Tibial artery (tissue), 4 donors: ENCODE data around the gene PGAM5.
"Not testable (repeated sequence)": the region's sequence is repeated elsewhere in the genome, so short reads cannot be mapped to it uniquely, and the experiment has no call there.

ENCODE experiments used
- DNase-seq, 2 donors: peaks; one replicate each; pipeline ENCODE4 v3.0.0-alpha.2; 2019
- H3K27ac ChIP-seq, 2 donors: fragments of 200-600 bp; sonication (generic) in 1 of 2; 1 replicate in 1 of 2; 2 replicates in 1 of 2; pipeline ENCODE4 v1.5.1; 2018 to 2019; ENCODE audit warnings: mild to moderate bottlenecking in 1 of 2
- H3K27me3 ChIP-seq, 2 donors: fragments of 200-600 bp; sonication (generic) in 1 of 2; one replicate each; pipeline versions ENCODE4 v1.5.1 to v1.6.0; 2016 to 2019
- H3K36me3 ChIP-seq, 3 donors: fragments of 200-600 bp; sonication (generic) in 2 of 3; one replicate each; pipeline ENCODE4 v1.5.1; 2016 to 2019; ENCODE audit warnings: mild to moderate bottlenecking in 2 of 3
- H3K4me1 ChIP-seq, 4 donors: fragments of 200-600 bp; sonication (generic) in 2 of 4; 1 replicate in 3 of 4; 2 replicates in 1 of 4; pipeline ENCODE4 v1.5.1; 2016 to 2019
- H3K4me3 ChIP-seq, 2 donors: fragments of 200-600 bp; sonication (generic) in 1 of 2; 1 replicate in 1 of 2; 2 replicates in 1 of 2; pipeline ENCODE4 v1.5.1; 2018 to 2019; ENCODE audit warnings: mild to moderate bottlenecking in 2 of 2
- H3K9me3 ChIP-seq, 3 donors: fragments of 200-600 bp; sonication (generic) in 1 of 3; one replicate each; pipeline ENCODE4 v1.5.1; 2016 to 2019
- CTCF ChIP-seq, 2 experiments: fragments of 200-600 bp in 1 of 2; fragments of 450-650 bp in 1 of 2; IDR thresholded peaks; one replicate each; pipeline ENCODE4 v1.5.1; 2017 to 2019; ENCODE audit warnings: antibody characterized with exemption in 2 of 2, mild to moderate bottlenecking in 1 of 2, moderate library complexity in 1 of 2
- intact Hi-C: fragments of 100-400 bp; cut with DNase I; formaldehyde crosslinking; loops from one replicate; pipeline ENCODE4 v1.15.0; 2023; ENCODE audit warnings: low total_unique reads

PGAM5 gene

DNA sequence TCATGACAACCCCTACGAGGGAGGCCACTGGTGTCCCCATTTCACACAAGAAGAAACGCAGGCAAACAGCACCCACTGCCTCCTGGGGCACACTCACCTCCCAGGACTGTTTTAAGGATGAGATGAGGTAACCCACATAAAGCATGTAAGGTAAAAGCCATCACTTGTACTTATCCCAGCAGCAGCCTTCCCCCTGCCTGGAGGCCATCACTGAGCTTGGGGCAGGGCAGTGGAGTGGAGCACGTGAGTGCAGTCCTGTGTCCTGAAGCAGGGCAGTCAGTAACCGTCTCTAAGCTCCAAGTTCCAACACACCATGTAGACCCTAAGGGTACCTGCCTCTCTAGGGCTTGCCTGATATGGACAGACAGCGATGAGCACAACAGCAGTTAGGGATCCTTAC, 25.2 kb upstream of the PGAM5 start:
- no peak for DNase-seq
- H3K36me3 ChIP-seq: peaks cover 0 to 7% (median 0%) of the 10 kb centered on the region in 3 donors
- no peak for TF ChIP-seq CTCF (IDR thresholded peaks at IDR 0.05)
- H3K4me3 ChIP-seq: no peak overlapping the region
- no peaks in the 10 kb centered on the region for H3K9me3 ChIP-seq
- no peaks in the 10 kb centered on the region for H3K27me3 ChIP-seq
- intact Hi-C loops: loop anchor here (10.0 kb wide), 1 partner anchor 139 kb away; the partner anchor contains the start of gene GOLGA3
- H3K27ac ChIP-seq: no peak overlapping the region
- peaks cover 0 to 26% (median 14%) of the 10 kb centered on the region in 4 donors for H3K4me1 ChIP-seq

GRCh38 chr12:132686825-132687210, 23.8 kb upstream of the PGAM5 start:
- H3K27me3 ChIP-seq: no peaks in the 10 kb centered on the region
- peaks cover 0 to 26% (median 14%) of the 10 kb centered on the region in 4 donors for H3K4me1 ChIP-seq
- no peaks in the 10 kb centered on the region for H3K9me3 ChIP-seq
- intact Hi-C loops: loop anchor here (2.0 to 10.0 kb wide), 2 partner anchors 24 to 138 kb away; partner anchors contain the start of genes GOLGA3 and PGAM5
- H3K36me3 ChIP-seq: peaks cover 0 to 10% (median 0%) of the 10 kb centered on the region in 3 donors
- peak overlapping the region; percentile 93 to 95 for H3K4me3 ChIP-seq
- TF ChIP-seq CTCF (IDR thresholded peaks at IDR 0.05): no peak
- peak overlapping the region; percentile 79 to 81 for H3K27ac ChIP-seq
- no peak for DNase-seq

- Histone ChIP-seq H3K36me3 (peaks cover 0 to 10% (median 0%) of the 10 kb centered on the region in 3 donors), H3K4me1 (peaks cover 0 to 26% (median 14%) of the 10 kb centered on the region in 4 donors), H3K27me3 (no peaks in the 10 kb centered on the region), H3K9me3 (no peaks in the 10 kb centered on the region), H3K4me3 (peak within 1 kb of the TSS; percentile 93 to 95), H3K27ac (peak within 1 kb of the TSS; percentile 79 to 81)
- peak; percentile 95 to 98 for DNase-seq
- TF ChIP-seq CTCF (IDR thresholded peaks at IDR 0.05): peak in 1 of 2 experiments; percentile 6
- intact Hi-C loops: loop anchor here (2.0 to 10.0 kb wide), 2 partner anchors 23 to 137 kb away; partner anchors contain the start of genes GOLGA3 and PGAM5
Observed at GRCh38 chr12:132687211-132688164, 23.2 kb upstream of the PGAM5 start, which contains the start of the genes POLE and PXMP2. TSS of gene POLE (minus strand) at chr12:132687342. CDS start at chr12:132687315, 27 bp downstream. TSS of gene PXMP2 (plus strand) at chr12:132687587. CDS start at chr12:132687671, 84 bp downstream.

GRCh38 chr12:132689227-132689626, 21.4 kb upstream of the PGAM5 start:
- peaks cover 0 to 10% (median 0%) of the 10 kb centered on the region in 3 donors for H3K36me3 ChIP-seq
- no peak overlapping the region for H3K4me3 ChIP-seq
- intact Hi-C loops: loop anchor here (10.0 kb wide), 1 partner anchor 136 kb away; the partner anchor contains the start of gene GOLGA3
- H3K27ac ChIP-seq: no peak overlapping the region
- TF ChIP-seq CTCF (IDR thresholded peaks at IDR 0.05): no peak
- no peaks in the 10 kb centered on the region for H3K9me3 ChIP-seq
- DNase-seq: no peak
- no peaks in the 10 kb centered on the region for H3K27me3 ChIP-seq
- H3K4me1 ChIP-seq: peaks cover 0 to 26% (median 14%) of the 10 kb centered on the region in 4 donors

GRCh38 chr12:132690112-132690511, 20.5 kb upstream of the PGAM5 start:
- DNase-seq: no peak
- Histone ChIP-seq H3K27me3 (no peaks in the 10 kb centered on the region), H3K27ac (no peak overlapping the region), H3K9me3 (no peaks in the 10 kb centered on the region), H3K4me1 (peaks cover 0 to 26% (median 14%) of the 10 kb centered on the region in 4 donors), H3K4me3 (no peak overlapping the region), H3K36me3 (peaks cover 0 to 12% (median 0%) of the 10 kb centered on the region in 3 donors)
- TF ChIP-seq CTCF (IDR thresholded peaks at IDR 0.05): no peak
- intact Hi-C loops: no loop called here

DNA sequence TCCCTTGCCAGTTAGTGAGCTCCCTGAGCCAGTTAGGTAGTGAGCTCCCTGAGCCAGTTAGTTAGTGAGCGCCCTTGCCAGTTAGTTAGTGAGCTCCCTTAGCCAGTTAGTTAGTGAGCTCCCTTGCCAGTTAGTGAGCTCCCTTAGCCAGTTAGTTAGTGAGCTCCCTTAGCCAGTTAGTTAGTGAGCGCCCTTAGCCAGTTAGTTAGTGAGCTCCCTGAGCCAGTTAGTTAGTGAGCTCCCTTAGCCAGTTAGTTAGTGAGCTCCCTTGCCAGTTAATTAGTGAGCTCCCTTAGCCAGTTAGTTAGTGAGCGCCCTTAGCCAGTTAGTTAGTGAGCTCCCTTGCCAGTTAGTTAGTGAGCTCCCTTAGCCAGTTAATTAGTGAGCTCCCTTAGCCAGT, 18.6 kb upstream of the PGAM5 start:
- H3K4me3 ChIP-seq, intact Hi-C loops, H3K4me1 ChIP-seq, H3K27me3 ChIP-seq, H3K27ac ChIP-seq, H3K9me3 ChIP-seq, DNase-seq: not testable (repeated sequence)
- peaks cover 5 to 31% (median 11%) of the 10 kb centered on the region in 3 donors for H3K36me3 ChIP-seq

DNA sequence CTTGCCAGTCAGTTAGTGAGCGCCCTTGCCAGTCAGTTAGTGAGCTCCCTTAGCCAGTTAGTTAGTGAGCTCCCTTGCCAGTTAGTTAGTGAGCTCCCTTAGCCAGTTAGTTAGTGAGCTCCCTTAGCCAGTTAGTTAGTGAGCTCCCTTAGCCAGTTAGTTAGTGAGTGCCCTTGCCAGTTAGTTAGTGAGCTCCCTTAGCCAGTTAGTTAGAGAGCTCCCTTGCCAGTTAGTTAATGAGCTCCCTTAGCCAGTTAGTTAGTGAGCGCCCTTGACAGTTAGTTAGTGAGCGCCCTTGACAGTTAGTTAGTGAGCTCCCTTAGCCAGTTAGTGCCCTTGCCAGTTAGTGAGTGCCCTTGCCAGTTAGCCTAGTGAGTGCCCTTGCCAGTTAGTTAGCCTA, 15.8 kb upstream of the PGAM5 start:
- intact Hi-C loops, H3K27ac ChIP-seq, H3K4me3 ChIP-seq, H3K4me1 ChIP-seq, DNase-seq, H3K27me3 ChIP-seq, H3K9me3 ChIP-seq: not testable (repeated sequence)
- peaks cover 19 to 53% (median 24%) of the 10 kb centered on the region in 3 donors for H3K36me3 ChIP-seq
